Kidney glomerular epithelial cell (primary cell): ENCODE results near the gene TMEM119.
"Not testable (repeated sequence)": the region's sequence is repeated elsewhere in the genome, so short reads cannot be mapped to it uniquely, and the experiment has no call there.

Experiments
- DNase-seq: peaks from one replicate; lab custom pipeline; 2025; lab: John Stamatoyannopoulos, UW

Gene TMEM119

DNA sequence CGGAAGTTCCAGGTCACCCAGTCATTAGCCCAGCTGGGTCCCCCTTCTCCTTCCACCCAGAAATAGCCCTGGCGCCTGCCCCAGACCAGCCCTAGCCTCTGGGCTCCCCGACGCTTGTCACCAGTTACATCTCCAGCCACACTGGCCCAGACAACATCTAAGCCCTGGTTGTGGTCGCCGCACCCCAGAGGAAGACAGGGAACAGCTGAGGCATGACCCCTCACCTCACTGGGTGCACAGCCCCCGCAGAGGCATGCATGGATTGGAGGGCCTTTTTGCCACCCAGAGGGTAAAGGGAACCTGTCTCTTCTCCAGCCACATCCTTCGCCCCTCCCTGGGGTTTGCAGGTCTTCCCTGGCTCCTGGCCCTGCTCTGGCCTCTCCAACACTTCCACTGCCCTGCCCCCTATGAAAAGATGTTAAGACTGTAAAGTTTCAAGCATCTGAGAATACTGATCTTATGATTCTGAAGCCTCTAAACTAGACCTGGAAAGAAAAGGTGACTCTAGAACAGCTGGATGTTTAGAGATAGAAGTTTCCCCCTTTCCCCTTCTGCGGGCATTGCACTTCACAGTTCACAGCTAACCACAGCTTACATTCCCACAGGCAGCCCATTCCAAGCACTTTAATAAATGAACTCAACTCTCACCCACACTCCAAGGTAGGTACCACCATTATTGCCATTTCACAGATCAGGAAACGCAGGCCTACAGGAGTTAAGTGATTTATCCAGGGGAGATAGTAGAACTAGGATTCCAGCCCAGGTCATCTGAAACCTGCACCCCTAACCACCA, 14.7 kb downstream of the TMEM119 start:
- no peak for DNase-seq

DNA sequence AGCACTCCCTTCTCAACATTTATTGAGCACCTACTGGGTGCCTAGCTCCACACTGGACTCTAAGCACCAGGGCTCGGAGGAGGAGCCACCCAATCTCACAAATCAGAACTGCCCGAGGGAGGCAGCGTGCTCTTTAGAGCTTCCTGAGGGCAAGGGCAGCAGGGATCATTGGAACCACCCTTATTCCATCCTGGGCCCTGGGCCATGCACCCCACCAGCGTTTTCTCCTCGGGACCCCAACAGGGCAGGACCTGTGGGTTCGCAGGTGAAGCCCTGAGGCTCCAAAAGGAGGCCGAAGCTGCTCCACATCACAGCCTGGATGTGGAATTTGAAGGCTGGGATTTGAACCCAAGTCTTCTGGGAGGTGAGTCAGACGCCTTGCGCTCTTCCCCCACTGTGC, 15.4 kb downstream of the TMEM119 start:
- no peak for DNase-seq

DNA sequence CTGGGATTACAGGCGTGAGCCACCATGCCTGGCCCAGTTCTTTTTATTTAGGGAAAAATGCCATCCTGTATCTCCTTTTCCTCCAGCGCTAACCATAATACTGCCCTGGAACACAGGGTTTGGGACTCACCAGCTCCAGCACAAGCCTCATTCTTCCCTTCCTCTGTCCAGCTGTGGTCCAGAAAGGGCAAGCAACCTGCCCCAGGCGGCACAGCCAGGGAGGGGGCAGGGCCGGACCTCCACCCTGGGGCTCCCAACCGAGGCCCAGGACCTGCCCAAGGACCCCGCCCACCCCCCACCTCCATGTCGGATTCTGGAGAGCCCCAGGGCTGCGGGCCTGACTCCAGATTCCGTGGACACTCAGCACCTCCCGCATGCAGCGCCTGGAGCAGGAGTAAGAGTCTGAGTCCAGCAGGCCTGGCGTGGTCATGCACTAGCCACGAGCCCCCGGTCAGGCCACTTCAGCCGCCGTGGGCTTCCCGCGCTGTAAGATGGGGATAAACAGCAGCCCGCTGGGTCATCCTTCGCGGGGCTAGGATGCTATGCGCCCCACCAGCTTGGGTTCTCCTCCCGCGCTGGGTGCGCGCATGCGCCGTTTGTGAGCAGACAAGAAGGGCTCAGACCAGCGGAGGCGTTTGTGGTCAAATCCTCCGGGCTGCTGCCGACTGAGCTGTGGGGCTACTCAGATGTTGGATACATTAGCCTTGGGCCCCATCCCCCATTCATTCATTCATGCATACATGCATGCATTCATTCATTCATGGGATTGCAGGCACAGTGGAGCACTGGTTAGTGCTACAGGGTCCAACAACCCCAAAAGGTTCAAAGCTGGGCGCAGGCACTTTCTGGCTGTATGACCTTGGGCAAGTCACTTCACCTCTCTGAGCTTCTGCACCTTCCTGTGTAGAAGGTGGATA, 16.3 kb downstream of the TMEM119 start:
- DNase-seq = no peak

DNA sequence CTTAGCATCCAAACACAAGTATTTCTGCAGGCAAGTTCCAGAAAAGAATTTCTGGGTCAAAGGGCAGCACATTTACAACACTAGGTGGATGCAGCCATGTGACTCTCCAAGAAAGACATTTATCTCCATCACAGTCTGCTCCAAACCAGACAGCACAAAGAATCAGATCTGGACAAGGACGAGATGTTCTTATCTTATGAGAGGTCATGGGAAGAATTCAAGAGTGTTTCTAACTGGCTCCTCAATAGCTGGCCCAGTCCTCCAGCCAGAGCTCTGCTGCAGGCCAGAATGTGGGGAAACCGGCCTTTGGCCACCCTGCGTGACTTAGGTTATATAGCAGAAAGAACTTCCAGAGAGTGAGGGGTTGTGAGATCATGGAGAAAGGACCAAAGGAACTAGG, 17.4 kb downstream of the TMEM119 start:
- DNase-seq = no peak

DNA sequence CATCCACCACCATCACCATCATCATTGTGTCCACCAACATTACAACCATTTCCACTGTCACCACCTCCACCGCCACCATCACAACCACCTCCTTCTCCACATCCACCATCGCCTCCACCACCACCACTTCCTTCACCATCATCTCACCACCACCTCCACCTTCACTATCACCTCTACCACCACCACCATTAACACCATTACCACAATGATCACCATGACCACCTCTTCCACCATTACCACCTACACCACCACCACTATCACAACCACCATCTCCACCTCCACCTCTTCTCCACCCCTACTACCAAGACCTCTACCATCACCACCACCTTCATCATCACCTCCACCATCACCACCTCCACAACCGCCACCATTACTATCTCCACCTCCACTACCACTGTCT, 19.1 kb downstream of the TMEM119 start:
- DNase-seq = no peak

DNA sequence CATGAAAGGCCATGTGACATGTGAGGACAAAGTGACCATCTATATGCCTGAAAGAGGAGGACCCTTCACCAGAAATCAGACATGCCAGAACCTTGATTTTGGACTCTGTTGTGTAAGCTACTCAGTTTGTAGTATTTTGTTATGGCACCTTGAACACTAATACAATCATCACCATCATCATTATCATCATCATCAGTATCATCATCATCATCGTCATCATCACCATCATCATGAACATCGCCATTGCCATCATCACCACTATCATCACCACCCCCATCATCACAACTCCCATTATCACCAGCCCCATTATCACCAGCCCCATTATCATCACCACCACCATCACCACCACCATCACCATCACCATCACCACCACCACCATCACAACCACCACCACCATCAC, 19.6 kb downstream of the TMEM119 start:
- no peak for DNase-seq

DNA sequence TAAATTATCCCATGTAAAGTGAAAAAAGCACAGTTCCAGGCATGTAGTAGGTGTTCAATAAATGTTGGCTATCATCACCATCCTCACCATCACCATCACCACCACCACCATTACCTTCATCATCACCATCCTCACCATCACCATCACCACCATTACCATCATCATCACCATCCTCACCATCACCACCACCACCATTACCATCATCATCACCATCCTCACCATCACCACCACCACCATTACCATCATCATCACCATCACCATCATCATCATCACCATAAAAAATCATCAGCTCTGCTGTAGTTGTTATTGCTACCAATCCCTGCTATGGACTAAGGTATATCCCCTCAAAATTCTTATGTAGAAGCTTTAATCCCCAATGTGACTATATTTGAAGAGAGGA, 20.4 kb downstream of the TMEM119 start:
- no peak for DNase-seq

DNA sequence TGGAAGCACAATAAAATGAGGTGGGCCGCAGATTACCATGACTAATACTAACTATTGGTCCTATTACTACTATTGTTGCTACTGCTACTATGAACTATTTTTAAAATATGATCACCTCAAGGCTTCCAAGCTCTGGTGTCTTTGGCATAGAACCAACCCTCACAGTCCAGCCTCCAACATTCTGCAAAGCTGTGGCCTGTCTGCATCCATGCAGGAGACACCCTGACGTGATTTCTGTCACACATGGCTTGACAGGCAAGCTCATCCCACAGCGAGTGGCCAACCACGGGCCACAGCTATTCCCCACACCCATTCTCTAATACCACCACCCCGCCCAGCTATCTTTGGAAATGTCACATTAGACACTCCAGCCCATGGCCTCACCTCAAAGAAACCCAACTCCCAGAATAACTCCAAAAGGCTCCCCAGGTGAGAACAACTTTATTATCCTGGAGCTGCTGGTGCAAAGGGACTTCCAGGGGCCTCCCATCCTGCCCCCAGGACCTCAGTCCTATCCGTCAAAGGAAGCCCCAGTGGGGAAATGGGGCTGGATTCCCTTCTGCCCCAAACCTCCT, 21.1 kb downstream of the TMEM119 start:
- DNase-seq = peak; percentile 16

DNA sequence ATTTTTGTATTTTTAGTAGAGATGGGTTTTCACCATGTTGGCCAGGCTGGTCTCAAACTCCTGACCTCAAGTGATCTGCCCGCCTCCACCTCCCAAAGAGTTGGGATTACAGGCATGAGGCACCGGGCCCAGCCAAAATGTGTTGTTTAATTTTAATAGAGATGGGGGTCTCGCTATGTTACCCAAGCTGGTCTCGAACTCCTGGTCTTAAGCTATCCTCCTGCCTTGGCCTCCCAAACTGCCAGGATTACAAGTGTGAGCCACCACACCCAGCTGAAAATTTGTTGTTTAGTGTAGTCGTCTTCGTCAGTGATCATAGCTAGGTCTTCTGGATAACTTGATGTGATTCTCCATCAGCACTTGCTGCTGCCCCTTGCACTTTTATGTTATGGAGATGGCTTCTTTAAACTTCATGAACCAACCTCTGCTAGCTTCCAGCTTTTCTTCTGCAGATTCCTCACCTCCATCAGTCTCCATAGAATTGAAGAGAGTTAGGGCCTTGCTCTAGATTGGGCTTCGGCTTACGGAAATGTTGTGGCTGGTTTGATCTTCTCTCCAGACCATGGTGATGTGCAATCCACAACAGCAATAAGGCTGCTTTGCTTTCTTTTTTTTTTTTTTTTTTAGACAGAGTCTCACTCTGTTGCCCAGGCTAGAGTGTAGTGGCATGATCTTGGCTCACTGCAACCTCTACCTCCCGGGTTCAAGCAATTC, 22.5 kb downstream of the TMEM119 start:
- DNase-seq = no peak

DNA sequence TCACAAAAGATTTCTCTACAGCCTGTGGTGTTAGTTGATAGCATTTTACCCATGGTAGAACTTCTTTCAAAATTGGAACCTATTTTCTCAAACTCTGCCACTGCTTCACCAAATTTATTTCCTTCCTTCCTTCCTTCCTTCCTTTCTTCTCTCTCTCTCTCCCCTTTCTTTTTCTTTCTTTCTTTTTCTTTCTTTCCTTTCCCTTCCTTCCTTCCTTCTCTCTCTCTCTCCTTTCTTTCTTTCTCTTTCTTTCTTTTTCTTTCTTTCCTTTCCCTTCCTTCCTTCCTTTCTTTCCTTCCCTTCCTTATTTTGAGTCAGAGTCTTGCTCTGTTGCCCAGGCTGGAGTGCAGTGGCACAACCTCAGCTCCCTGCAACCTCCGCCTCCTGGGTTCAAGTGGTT, 23.6 kb downstream of the TMEM119 start:
- not testable (repeated sequence) for DNase-seq

DNA sequence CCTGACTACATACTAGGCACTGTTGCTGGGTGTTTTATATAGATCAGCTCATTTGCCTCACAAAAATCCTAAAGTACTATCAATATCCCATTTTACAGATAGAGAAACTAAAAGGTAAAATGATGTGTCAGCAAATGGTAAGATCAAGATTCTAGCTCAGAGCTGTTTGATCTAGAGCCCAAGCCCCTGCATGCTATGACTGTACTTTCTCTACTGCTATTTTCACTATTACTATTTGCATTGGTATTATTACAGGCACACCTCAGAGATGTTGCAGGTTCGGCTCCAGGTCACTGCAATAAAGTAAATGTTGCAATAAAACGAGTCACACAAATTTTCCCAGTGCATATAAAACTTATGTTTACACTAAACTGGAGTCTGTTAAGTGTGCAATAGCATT, 24.6 kb downstream of the TMEM119 start:
- no peak for DNase-seq

DNA sequence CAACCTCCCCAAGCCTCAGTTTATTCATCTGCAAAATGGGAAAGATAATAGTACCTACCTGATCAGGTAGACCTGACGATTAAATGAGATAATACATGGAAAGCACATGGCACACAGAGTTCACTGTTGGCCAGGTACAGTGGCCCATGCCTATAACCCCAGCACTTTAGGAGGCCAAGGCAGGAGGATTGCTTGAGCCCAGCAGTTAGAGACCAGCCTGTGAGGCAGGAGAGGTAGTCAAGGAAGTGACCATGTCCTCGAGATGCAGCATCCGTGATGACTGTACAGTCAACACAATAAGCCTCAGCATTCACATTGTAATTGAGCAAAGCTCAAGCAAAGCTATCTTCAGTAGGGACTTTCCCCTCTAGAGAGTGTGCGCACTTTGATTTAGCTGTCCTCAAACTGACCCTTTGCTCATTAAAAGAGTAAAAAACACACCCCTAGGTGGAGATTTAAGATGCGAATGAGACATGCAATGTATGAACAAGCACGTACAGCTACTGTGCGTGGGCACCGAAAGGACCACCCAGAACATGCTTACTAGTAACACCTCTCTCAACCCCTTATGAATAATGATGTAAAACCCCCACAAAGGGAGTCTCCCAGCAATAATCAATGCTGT, 25.6 kb downstream of the TMEM119 start:
- no peak for DNase-seq

DNA sequence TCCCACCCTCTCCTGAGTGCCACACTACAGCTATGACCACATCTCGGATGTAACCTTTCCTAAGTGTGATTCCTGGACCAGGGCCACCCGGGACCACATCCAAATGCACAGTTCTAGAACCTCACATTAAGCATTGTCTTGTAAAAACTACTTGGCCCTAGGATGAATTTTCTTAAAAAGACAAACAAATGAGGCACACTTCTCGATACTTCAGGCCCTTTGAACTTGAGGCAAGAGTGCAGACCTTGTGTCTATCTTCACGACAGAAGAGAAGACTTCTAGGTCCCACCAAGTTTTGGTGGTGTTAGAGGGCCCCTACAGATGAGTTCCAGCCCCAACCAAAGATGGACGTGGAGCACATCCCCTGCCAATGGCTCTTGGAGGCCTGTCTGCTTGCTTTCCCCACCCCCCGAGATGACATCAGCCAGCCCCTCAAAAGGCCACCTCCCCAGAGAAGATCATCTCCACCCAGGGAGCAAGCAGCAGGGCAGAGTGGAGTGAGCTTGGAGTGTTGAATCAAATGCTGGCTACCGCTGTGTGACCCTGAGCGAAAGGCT, 26.2 kb downstream of the TMEM119 start:
- DNase-seq = no peak

DNA sequence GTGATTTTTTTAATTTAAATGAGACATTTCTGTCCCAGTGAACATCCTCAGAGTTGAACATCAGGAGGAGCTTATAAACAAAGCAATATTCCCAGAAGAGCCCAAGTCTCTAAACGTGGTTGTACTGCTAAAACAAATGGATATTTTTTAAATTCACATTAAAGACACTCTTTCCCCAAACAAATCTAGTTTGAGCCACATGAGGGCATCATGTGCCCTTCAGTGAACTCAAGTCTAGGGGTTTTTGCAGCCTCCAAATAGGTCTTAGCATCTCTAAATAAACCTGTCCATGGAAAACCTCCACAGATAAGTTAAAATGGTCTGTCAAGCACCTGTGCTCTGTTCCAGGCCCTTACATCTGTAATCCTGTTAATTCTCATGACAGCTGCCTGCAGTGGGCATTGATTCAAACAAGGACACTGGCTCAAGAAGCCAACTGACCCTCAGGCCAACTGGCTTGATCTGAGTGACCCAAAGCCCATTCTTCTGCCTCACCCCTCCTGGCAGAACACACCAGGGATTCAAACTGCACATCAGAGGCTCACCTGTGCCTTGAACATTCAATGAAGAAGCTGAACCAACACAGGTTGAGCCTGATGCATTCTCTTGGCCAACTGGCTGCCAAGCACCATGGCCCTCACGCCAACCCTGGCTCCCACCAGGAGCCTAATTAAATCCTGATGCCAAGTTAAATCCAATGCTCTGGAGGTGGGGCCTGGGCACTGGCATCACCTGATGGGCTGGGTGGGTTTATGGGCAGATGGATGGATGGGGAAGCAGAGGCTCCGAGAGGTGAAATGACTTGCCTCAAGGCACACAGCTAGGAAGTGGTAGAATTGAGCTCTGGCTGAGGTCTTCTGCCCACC, 26.9 kb downstream of the TMEM119 start:
- DNase-seq = peak; percentile 32

DNA sequence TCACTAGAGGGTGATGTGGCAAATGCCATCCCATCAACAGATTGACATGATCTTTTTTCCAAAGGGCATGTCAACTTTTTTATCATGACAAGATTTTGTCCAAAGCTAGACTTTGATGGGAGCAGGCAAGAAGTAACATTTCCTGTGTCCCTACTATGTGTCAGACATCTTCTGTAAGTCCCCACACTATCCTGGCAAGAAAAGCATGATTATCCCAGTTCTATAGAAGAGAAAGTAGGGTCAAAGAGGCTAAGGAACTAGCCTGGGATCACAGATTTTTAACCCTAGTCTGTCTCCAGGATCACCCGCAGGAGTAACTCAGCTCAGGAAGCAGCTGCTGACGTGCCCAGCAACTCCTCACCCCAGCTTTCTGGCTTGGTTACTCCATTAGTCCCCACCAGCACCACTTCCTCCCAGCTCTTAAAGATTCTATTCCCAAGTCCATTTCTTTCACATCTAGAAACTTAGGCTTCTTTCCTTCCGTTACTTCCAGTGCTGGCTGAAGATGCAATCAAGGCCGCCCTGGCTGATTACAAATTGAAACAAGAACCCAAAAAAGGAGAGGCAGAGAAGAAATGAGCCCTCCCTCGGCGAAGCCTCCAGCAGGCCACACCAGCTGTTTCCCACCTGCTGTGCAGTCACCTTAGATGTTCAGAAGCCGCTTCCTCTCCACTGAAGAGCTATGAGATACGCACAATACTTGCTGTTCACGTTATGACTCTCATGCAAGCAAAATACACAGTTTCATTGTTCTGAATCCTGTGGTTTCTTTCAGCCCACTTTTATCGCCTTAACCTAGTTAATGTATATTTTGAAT, 29.3 kb downstream of the TMEM119 start:
- DNase-seq = no peak

DNA sequence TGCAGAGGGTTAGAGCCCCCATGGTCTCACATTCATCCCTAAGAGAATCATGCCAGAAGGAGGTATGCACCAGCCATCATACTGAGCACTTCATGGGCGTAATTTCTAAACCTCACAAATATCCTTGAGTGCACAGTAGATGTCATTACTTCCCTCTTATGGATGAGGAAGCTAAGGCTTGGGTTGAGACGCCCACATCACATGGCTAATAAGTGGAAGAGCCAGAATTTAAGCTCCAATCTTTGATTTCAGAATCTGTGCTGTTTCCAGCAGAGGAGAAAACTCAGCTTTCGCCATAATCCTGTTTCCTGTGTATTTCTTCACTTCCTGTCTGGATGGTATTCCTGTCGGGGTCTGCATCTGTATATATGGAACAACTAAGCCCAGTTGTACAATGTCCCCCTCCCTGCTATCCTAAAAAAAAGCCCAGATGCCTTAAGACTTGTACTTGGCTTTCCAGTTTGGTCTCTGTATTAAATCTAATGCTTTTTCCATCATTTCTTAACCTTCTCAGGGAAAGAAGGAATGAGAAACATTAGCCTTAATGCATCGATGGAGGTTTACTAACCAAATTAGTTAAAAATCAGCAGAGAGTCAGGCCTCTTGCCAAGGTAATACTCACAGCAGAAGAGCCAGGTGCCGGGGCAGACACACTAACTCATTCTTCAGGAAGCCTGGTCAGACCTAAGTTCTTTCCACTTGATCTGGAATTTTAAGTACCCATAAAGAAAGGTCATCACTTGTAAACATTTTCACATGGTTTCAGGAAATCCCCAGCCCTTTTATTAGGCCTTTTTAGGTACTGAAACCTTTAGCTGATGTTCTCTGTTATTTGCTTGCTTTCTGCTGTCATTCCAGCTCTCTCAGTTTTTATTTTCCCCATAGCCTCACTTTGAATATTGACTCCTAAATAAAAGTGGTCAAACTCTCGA, 30.2 kb downstream of the TMEM119 start:
- DNase-seq = peak; percentile 36

DNA sequence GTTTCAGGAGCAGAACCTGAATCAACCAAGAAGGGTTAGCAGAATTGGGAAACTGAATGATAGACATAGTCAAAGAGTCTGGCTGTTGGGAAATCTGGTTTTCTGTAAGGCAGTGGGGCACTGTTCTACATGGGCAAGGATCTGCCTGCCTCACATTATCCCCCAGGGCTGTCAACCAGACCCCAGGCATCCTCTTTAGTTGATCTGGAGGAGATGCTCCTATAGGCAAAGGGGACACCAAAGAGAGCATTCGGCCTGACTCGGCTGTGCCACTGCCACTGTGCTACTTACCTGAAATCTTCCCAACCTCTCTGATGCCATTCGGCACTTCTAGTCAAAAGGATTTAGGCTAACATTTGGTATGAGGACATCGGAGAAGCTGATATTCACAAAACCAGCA, 31.4 kb downstream of the TMEM119 start:
- no peak for DNase-seq

DNA sequence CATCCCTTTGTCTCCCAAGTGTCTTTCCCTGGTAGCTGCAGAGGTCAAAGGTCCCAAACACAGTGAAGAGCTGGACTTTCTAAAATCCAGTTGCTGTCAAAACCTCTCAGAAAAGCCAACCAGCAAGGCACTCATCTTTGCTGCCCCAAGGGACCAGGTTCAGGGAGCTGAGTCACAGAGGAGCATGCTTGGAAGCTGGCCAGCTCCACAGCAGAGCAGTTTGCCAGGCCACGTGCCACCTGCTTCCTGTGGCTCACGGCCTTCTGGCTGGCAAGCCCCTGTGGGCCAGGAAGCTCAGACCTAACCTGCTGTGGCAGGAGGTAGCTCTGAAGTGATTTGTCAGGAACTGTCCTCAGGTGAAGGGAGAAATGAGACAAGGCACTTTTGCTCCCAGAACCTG, 31.9 kb downstream of the TMEM119 start:
- peak; percentile 16 for DNase-seq
